T-helper 2 cell treated with Interferon-gamma antibody and Interleukin-4, amounts not matched to agents 100 ng/mL and 5 ng/mL, for 36 hours (primary cell): ENCODE data around the gene ZNF165. TPM values are rescaled to one million over a fixed set of nuclear protein-coding genes. Genes with fewer than 3 reads are reported as not detected.
"Not testable (repeated sequence)": the region's sequence is repeated elsewhere in the genome, so short reads cannot be mapped to it uniquely, and the experiment has no call there.

Source experiments
- intact Hi-C: fragments of 100-400 bp; cut with micrococcal nuclease; formaldehyde crosslinking; loops from one replicate; pipeline ENCODE4 v1.15.1; 2023
- total RNA-seq: library from RNA; stranded (reverse); gene quantifications from 2 replicates; pipeline ENCODE4 v1.2.3, GENCODE V29; 2022

The ZNF165 gene
- 0.43 and 0.66 TPM in 2 replicates for total RNA-seq

DNA sequence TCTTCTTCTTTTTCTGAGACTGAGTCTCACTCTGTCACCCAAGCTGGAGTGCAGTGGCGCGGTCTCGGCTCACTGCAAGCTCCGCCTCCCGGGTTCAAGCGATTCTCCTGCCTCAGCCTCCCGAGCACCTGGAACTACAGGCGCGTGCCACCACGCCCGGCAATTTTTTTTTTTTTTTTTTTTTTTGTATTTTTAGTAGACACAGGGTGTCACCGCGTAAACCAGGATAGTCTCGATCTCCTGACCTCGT lies at the start of gene ZNF165:
Gene ZNF165, plus strand, starts transcription at position 188 of the 250 bp plus-strand sequence. CDS start 4,913 bp downstream, outside the sequence.
- intact Hi-C loops, result loop anchor here (1.0 to 5.0 kb wide), 5 partner anchors 44 to 603 kb away; partner anchors contain the start of genes ZSCAN16, ZSCAN31 and ZSCAN9

DNA sequence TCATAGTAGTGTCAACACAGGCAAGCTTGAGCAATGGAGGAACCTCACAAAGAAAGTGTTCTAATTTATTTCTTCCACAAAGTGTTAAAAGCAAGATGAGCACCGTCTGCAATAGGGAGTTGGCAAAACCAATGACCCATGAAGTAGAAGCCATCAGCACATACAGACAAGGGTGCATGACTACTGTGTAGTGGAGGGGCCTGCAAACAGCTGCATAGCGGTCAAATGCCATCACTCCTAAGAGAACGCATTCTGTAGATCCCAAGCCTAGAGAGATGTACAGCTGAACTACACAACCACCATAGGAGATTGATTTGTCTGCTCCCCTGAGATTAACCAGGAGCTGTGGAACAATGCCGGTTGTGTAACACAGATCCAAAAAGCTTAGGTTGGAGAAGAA lies 26.8 kb upstream of the ZNF165 start:
- intact Hi-C loops, result no loop called here

DNA sequence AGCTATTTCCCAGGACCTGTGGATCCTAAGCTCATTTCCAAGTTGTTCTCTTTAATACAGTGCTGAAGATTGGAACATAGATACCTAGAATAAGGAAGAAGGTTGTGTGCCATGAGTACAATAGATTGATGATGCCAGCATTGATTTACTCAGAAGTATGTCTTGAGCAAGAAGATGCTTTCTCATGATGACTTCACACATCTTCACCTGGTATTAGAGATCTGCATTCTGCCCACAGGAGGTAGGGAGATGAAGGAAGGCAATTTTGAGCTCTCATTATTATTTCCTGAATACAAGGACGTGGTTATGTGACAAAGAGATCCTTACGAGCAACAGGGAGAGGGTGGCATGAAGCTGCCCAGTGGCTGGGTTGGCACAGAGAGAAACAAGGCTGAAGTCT lies 20.0 kb upstream of the ZNF165 start:
- intact Hi-C loops, result no loop called here

DNA sequence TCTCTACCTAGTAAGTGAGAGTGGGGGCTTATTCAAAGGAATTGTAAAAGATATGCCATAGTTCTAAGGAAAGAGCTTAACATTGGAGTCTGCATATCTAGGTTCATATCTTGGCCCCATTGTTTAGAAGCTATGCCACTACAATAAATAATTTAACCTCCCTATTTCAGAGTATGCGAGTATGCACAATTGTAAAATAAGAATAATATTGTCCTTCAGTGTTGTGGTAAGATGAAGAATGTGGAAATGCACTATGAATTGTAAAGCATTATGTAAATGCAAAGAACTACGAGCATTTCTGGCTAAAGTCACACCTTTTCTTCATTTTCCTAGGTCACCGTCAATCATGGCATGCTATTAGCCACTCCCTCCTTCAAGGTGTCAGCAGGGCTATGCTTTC lies 16.1 kb upstream of the ZNF165 start:
- intact Hi-C loops, result no loop called here

DNA sequence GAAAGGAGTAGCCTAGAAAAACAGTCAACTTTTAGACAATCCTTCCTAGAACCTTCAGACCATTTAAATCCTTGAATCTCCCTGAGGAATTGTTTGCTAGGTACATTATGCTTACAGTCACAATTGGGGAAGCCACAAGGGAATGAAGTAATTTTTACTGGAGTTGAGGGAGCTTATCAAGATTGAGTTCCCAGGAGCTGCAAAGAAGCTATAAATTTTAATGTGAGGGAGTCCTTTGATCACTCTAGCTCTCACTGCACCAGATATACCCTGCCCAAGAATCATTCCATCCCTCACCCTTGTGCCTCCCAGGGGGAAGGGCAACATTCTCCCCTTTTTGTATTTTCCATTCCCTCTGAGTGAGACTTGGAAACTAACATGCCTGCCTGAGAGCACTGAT lies 12.3 kb upstream of the ZNF165 start:
- intact Hi-C loops, result no loop called here

DNA sequence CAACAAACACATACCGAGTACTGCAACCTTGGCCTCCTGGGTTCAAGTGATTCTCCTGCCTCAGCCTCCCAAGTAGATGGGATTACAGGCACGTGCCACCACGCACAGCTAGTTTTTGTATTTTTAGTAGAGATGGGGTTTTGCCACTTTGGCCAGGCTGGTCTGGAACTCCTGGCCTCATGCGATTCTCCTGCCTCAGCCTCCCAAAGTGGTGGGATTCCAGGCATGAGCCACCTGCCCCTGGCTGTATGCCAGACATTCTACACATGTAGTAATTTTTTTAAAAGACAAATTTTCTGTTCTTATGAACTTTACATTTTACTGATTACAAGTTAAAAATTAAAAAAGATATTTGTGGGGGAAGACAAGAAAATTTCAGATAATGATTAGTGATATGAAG lies 9.4 kb upstream of the ZNF165 start:
- intact Hi-C loops, result not testable (repeated sequence)

DNA sequence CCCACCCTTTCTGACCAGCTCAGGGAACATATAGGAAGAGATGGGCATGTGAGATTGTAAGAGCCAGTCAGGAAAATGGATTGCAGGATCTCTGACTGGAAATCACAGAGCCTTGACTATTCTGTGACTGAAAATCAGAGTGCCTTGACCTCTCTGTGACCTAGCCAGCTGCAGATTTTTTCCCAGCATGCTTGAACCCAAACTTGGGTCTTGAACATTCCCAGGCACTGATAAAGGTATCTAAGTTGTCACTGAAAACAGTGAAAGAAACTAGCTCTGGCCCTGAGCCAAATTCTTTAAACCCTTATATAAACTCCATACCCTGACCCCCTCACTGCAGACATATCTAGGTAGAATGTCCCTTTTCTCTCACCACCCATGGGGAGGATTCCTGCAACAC lies 2.3 kb upstream of the ZNF165 start:
- intact Hi-C loops, result no loop called here

DNA sequence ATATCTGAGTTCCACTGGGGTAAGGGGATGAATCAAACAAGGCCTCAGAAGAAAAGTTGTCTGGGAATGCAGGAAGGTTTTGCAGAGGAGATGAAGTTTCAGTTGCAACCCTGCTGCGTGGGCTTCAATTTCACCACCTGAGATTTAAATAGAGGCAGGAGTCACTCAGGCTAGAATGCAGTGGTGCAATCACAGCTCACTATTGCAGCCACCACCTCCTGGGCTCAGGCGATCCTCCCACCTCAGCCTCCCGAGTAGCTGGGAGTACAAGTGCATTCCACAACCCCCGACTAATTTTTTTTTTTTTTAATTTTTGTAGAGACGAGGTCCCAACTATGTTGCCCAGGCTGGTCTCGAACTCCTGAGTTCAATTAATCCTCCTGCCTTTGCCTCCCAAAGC lies 1.5 kb upstream of the ZNF165 start:
- intact Hi-C loops, result no loop called here

DNA sequence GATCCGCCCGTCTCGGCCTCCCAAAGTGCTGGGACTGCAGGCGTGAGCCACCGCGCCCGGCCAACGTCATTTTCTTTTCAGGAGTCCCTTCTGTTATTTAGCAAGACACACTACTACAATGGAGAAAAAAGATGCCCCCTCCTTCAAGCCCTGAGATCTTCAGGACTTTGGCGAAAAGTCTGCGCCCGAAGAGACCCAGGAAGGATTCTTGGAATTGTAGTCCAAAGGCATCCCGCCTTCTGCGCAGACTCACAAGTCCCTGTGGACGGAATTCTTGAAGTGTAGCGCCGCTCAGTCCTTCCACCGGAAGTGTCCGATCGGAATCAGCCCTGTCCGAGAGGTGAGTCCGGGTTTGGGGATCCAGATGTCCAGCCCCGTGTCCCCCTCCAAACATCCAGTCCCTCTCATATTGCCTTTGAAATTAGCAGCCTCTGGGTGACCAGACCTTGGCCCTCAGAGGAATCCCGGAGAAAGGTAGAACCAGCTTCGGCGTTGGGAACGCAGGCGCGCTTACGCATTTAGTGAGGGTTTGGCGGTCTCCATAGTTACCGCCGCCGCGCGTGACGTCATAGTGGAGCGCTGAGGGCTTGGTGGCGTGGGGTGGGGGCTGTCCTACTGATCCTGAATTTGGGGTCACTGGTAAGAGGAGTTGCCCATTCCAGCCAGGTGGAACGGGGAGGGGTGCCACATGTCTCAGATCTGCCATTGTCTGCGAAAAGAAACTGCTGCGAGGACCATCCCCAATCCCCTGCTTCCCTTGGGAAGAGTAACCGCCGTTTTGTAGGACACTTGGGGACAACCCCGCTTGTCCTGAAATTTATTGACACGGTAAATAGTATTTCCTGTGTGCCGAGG lies 490 bp downstream of the ZNF165 start:
- intact Hi-C loops, result loop anchor here (1.0 to 5.0 kb wide), 7 partner anchors 23 to 604 kb away; partner anchors contain the start of genes ZSCAN16, ZSCAN31 and ZSCAN9

DNA sequence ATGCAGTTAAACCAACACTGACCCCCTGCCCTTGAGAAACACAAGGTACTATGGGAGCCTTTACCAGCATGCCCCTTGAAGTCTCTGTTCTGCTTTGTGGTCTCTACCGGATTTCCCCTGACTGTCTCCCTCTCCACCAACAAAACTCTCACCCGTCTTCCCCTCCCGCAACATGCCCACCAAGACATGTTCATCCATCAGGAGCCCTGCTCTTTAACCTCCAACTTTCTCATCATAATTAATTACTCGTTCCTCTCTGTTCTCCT lies 1.1 kb downstream of the ZNF165 start:
- intact Hi-C loops, result loop anchor here (1.0 to 5.0 kb wide), 6 partner anchors 23 to 604 kb away; partner anchors contain the start of genes ZSCAN31 and ZSCAN9

DNA sequence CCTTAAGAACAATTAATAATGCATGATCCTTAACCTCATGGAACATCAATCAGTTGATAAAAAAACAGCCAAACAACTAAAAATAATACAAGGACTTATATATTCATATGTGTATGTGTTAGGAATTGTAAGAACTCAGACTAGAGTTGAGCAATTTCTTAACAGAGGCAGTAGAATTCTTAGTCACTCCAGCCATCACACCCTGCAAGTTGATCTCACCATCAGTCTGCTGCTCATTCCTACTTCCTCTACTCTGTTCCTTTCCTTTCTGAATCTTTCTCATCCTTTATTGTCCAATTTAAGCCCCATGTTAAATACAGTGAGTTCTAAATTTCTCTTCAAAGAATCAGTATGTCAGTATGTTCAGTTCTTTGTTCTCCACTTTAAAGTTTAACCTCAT lies 2.6 kb downstream of the ZNF165 start:
- intact Hi-C loops, result loop anchor here (5.0 kb wide), 4 partner anchors 144 to 606 kb away; partner anchors contain the start of genes ZSCAN31 and ZSCAN9

DNA sequence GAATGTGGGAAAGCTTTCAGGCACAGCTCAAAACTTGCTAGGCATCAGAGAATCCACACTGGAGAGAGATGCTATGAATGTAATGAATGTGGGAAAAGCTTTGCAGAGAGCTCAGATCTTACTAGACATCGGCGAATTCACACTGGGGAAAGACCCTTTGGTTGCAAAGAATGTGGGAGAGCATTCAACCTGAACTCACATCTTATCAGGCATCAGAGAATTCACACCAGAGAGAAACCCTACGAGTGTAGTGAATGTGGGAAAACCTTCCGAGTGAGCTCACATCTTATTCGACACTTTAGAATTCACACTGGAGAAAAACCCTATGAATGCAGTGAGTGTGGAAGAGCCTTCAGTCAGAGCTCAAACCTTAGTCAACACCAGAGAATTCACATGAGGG lies 8.7 kb downstream of the ZNF165 start:
- intact Hi-C loops, result no loop called here

DNA sequence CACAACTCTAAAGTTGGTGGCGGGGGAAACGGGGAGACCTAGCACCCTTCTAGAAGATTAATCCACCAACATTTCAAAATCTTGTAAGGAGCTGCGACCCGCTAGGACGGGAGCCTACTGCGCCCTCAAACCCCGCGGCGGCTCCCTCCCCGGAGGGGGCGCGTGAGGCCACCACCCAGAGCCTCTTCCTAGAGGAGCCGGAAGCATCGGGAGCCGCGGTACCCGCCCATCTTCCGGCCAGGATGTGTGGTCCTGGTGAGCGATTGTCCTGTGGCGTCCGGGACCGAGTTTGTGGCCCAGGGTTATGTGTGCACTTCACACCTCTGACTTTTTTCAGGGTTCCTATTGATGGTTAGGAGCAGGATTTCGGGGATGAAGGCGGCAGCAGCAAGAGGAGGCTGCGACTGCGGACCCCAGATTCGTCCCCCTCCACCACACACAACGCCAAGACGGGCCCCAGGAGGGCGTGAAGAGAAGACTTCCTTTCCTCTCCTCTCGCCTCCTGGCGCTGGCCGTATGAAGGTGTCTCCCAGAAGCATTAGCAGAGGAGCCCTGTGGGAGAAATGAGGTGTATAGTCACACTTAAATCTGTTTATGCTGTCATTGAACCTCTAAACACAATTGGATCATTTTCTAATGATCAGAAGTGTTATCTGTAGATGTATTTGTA lies 10.7 kb downstream of the ZNF165 start:
- intact Hi-C loops, result no loop called here

DNA sequence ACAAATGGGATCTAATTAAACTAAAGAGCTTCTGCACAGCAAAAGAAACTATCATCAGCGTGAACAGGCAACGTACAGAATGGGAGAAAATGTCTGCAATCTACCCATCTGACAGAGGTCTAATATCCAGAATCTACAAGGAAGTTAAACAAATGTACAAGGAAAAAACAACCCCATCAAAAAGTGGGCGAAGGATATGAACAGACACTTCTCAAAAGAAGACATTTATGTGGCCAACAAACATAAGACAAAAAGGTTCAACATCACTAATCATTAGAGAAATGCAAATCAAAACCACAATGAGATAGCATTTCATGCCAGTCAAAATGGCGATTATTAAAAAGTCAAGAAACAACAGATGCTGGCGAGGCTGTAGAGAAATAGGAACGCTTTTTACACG lies 21.9 kb downstream of the ZNF165 start:
- intact Hi-C loops, result not testable (repeated sequence)

DNA sequence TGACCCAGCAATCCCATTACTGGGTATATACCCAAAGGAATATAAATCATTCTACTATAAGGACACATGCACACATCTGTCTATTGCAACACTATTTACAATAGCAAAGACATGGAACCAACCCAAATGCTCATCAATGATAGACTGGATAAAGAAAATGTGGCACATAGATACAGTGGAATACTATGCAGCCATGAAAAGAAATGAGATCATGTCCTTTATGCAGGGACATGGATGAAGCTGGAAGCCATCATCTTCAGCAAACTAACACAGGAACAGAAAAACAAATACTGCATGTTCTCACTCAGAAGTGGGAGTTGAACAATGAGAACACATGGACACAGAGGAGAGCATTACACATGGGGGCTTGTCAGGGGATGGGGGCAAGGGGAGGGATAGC lies 22.3 kb downstream of the ZNF165 start:
- intact Hi-C loops, result not testable (repeated sequence)

DNA sequence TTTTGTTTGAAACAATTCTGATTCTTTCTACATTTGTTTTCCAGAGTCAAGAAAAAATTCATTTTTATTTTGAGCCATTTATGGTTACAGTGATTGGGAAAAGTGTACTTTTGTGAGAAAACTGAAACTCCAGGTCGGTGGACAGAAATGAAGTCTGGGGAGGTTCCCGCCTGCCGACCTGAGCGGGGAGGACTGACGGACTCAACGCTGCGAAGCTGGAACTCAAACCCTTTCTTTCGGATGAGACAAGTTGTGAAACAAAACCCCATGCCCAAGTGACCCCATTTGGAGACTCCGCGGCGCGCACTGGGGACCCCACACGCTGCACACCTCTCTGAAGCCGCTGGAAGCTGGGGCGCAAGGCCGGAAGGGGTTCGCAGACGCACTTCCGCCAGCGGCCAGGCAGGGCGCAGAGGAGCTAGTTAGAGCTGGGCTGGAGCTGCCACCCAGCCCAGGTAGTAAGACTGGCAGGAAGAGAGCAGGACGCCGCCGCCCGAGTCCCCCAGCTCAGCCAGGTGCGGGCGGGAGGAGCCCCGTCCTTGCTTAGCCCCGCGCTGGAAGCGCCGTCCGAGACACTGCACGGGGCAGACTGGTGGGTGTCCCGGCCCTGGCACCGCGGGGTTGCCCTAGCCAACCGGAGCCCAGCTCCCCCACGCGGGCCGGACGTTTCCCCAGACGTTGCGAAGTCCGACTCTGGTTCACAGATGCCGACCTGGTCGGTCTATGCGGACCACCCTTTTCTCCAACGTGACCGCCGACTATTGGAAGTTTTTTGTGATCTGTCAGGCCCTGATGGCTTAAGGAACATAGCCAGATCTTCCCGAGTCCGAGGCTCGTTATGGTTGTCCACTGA lies 24.2 kb downstream of the ZNF165 start:
- intact Hi-C loops, result loop anchor here (1.0 to 2.0 kb wide), 3 partner anchors 20 to 32 kb away; partner anchors contain the start of gene ZSCAN16

DNA sequence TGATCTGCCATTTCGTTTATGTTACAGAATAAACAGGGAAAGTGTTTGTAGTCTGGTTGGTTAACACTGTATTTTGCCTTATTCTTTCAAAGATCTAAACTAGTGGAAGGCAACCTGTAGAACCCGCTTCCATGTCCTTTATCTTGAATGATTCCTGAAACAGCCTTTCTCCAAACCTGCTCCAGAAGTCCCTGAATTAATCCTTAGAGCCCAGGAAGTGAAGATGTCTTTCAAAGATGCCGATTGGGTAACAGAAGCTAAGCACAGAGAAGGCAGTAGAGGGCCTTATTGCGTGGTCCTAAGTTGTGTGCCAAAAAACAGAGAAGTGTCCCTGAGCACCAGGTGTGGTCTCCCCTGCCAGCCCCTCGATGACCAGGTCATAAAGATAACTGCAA lies 24.9 kb downstream of the ZNF165 start:
- intact Hi-C loops, result loop anchor here (2.0 kb wide), 1 partner anchor 20 kb away; the partner anchor contains the start of gene ZSCAN16

DNA sequence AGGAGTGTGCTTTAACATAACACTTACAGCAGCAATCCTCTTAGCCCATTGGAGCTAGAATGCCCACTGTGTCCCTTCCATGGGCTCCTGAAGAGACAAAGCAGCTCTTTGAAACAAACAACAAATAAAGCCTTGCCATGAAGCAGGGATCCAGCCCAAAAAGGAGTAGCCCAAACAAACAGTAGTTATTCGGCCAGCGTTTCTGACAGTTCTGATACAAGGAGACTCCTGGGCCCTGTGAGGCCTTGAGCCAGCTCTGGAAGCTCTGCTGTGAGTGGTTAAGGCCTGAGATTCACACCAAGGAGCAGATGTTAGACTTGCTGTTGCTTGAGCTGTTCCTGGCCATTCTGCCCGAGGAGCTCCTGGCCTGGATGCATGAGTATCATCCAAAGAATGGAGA lies 27.1 kb downstream of the ZNF165 start:
- intact Hi-C loops, result no loop called here

DNA sequence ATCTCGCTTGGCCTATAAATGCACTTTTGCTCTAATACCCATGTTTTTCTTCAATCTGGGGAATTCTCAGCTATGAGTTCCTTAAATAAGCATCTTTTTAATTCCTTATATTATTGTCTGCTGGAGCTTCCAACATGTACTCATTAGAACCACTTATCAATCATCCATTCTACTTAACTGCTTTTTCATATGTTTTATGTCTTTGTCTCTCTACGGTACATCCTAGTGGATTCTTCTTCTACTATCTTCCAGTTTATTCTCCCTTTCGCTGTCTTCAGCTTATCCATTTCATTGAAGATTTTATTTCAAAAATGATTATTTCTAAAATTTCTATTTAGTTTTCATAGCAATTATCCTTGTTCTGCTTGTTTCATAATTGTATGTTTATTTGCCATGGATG lies 31.6 kb downstream of the ZNF165 start:
- intact Hi-C loops, result no loop called here

DNA sequence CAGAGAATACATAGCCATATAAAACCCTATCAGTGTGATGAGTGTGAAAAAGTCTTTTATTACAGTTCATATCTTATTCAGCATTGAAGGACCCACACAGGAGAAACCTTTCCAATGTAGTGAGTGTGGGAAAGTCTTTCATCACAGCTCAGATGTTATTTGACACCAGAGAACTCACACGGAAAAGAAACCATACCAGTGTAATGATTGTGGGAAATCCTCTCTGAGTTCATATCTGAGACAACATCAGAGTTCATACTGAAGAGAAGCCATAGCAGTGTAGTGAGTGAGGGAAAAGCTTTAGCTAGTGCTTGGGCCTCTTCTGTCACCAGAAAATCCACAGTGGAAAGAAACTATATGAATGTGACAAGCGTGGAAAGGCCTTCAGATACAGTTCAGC lies 35.4 kb downstream of the ZNF165 start:
- intact Hi-C loops, result no loop called here

DNA sequence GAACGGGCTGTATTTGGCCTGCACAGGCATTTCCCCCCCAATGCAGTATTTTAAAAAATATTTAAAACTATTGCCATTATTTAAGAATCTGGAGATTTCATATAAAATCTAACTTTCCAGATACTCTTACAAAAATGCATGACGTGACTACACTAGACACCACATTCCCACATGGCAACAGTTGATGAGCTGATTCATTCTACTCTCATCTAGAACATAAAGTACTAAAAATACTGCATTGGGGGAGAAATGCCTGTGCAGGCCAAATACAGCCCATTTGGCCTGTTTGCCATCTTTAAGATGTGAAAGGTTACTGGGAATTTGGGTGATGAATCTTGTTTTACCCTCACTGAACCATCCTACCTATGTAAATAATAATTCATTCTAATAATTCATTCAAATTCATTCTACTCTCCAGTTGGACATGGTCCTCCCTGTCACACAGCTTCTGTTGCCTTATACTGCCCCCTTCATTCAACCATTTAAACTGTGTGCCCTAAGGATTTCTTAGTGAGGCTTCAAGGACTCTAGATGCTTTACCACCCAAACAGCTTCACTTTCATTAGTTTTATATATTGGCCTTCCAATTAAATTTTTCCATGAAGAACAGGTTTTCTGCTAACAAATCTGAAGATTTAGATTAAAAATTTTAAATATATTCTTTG lies 37.1 kb downstream of the ZNF165 start:
- intact Hi-C loops, result no loop called here
